HG03060 (cell line): ENCODE results near the gene BRF1.
"Not testable (repeated sequence)": the region's sequence is repeated elsewhere in the genome, so short reads cannot be mapped to it uniquely, and the experiment has no call there.

Experiments used
- ATAC-seq: cut with Tn5 transposase; IDR thresholded peaks from one replicate; pipeline ENCODE4 v1.9.1; 2021; ENCODE audit warnings: low read depth, moderate number of reproducible peaks; ENCODE audit not compliant: unreplicated experiment

Gene BRF1

GRCh38 chr14:105300542-105301102, at the start of gene BRF1:
BRF1 (minus strand) TSS chr14:105301001; CDS start chr14:105300629, 372 bp downstream.
- peak; percentile 56 for ATAC-seq

GRCh38 chr14:105349992-105350391, 49.2 kb upstream of the BRF1 start:
- no peak for ATAC-seq

- ATAC-seq, result no peak
Observed at GRCh38 chr14:105348945-105349699, 48.3 kb upstream of the BRF1 start.

GRCh38 chr14:105348169-105348944, 47.6 kb upstream of the BRF1 start:
- ATAC-seq, result no peak

DNA sequence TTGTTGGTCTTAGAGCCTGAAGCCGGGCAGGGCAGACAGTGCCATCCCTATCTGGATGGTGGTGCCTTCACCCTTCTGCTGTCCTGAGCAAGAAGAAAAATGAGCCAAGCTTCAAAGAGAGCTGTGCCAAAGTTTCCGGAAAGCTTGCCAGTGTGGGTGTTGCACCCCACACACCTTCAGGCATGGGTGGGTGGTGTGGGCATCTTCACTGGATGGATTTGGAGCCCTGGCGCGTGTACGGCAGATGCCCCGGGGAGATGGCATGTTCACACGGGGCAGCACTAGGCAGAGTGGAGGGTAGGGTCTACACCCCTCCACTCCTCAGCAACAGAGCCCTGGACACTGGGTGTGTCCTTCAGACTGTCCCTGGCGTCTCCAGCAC, 46.8 kb upstream of the BRF1 start:
- ATAC-seq, result no peak

GRCh38 chr14:105346876-105347586, 46.2 kb upstream of the BRF1 start:
- ATAC-seq, result no peak

DNA sequence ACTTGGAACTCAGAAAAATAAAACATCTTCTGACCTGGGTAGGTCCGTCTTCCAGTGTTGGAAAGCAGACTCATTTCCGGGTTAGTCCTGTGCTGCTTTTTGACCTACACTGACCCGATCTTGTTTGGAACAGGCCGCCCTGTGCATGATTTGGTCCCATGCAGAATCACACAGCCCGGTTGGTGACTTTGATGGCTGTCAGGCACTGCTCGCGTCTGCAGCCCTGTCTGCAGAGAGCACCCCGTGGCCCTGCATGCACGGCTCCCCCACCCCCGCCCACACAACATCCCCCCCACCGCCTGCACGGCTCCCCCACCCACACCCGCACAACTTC, 45.4 kb upstream of the BRF1 start:
- ATAC-seq, result no peak

DNA sequence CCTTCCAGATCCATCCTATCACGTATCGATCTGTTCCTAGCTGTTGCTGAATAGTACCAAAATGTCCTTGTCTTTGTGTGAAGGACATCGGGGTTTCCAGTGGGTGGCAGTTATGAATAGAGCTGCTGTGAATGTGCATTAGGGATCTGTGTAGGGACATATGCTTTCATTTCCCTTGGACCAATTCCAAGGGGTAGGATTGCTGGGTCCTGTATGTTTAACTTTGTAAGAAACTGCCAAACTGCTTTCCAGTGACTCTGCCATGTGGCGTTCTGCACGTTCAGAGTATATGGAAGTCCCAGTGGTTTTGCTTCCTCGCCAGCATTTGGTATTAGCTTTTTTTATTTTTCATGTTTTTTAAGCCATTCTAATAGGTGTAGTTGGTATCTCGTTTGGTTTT, 42.4 kb upstream of the BRF1 start:
- no peak for ATAC-seq

- no peak for ATAC-seq
Observed at GRCh38 chr14:105340821-105341733, 40.3 kb upstream of the BRF1 start.

GRCh38 chr14:105337966-105338741, 37.4 kb upstream of the BRF1 start:
- ATAC-seq, result no peak

DNA sequence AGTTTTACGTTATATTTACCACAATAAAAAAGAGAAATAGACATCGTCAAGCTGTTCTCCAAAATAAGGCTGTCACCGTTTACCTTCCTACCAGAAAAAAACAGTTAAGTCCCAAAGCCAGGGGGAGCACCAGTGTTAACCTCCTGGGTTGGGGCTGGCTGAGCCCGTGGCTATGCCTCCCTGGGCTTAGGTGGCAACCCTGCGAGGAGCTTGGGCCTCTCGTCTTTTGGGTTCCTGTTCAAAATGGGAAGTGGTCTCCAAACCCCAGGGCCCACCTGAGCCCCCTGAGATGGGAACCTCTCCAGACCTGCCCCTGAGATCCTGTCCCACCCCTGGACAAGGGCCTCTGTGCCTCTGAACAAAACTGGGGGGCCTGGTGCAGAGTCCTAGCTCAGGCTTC, 36.6 kb upstream of the BRF1 start:
- no peak for ATAC-seq

- no peak for ATAC-seq
Observed at GRCh38 chr14:105336477-105337287, 35.9 kb upstream of the BRF1 start.

DNA sequence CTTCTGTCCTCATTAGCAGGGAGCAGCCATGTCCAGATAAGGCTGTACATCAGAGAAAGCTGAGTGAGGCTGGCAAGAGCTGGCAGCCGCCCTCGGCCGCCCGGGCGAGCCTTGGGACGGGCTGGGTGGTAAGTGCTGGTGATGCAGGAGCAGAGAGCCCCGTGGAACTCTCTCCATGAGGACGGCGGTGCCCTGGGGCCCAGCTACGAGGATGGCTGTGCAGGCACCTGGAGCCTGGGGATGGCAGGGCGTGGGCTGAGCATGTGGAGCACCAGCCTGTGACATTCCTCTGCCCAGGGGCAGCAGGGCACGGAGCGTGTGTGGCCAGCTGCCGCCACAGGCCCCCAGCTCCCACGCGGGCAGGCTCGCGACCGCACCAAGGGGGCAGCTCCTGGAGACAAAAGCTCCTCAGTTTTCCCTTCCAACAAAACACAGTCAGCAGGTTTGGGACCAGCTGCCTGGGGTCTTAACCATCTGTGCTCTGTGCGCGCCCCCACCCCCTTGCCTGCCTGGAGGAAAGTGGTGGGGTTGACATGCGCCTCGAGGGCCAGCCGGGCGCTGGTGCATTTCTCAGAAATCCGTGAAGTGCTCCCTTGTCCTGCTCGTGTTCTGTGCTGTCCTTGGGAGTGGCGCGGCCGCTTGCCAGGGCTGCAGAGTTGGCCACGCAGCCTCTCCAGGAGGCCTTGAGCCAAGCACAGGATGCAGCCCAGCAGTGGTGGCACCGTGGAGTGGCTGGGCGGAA, 35.1 kb upstream of the BRF1 start:
- no peak for ATAC-seq

DNA sequence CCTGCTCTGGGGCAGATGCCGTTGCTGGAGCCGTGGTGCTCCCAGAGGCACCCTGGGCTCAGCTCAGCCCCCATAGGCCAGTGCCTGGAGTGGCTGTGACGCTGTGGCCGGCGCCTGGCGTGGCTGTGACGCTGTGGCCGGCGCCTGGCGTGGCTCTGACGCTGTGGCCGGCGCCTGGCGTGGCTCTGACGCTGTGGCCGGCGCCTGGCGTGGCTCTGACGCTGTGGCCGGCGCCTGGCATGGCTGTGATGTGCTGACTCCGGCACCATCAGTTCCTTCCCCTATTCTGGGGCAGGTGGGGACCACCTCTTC, 34.4 kb upstream of the BRF1 start:
- ATAC-seq, result not testable (repeated sequence)

- ATAC-seq, result no peak
Observed at GRCh38 chr14:105334383-105335230, 33.8 kb upstream of the BRF1 start.

DNA sequence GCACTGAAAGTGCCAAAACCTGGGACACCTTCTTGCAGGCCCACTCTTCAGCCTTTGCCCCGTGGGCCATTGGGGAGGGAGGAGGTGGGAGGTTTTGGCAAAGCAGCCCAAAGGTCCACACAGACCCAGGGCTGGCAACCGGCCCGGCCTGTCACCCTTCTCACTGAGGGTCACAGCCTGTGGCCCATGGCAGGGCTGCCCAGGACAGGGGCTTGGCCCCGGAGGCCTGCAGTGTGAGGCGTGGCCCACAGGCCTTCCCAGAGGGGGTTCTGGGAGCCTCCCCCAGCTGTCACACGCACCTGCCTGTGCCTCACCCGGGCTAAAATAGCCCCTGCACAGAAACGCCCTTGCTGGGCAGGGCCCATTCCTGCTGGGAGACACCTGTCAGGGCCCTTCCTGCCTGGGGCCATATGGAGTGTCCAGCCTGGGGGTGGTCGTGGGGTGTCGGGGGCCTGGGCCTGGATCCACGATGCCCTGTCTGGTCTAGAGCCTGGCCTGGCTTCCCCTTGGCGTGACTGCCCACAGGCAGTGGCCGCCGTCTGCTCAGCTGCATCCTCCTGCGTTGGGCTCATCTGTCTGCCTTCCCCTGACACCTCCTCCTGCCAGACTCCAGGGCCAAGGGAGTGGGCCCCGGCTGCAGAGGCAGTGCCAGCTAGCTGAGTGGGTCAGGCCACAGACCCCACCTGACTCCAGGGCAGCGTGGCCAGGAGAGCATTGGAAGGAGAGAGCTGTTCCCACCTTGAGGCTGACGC, 33.0 kb upstream of the BRF1 start:
- ATAC-seq, result no peak
